ENCODE data around the gene KCNJ3.

Gene KCNJ3

DNA sequence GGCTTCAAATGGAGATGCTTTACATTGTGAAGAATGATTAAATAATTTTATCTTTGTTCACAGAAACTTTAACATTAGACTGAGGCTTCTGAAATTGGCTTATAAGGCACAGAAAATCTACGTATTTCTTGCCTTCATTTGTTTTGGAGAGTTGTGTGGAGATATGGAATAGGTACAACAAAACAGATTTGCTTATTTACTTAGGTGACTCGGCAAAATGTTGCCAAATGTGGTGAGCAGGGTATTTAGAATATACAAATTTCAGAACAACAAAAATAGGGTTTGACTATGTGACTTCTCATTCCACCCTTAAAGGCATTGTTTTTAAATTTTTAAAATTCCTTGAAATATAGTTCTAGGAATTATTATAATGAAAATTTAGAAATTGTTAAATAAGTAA, 134.2 kb downstream of the KCNJ3 start:
- H3K4me3 ChIP-seq (ENCODE audit: low read depth, low read length) = no peak overlapping the region
- DNase-seq (ENCODE audit: low read depth) = no peak
- in situ Hi-C loops (cut with HindIII; ENCODE audit: low sequenced_read_pairs) = no loop called here
- TF ChIP-seq, protein P1, sequence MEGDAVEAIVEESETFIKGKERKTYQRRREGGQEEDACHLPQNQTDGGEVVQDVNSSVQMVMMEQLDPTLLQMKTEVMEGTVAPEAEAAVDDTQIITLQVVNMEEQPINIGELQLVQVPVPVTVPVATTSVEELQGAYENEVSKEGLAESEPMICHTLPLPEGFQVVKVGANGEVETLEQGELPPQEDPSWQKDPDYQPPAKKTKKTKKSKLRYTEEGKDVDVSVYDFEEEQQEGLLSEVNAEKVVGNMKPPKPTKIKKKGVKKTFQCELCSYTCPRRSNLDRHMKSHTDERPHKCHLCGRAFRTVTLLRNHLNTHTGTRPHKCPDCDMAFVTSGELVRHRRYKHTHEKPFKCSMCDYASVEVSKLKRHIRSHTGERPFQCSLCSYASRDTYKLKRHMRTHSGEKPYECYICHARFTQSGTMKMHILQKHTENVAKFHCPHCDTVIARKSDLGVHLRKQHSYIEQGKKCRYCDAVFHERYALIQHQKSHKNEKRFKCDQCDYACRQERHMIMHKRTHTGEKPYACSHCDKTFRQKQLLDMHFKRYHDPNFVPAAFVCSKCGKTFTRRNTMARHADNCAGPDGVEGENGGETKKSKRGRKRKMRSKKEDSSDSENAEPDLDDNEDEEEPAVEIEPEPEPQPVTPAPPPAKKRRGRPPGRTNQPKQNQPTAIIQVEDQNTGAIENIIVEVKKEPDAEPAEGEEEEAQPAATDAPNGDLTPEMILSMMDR (IDR thresholded peaks at IDR 0.05; ENCODE audit: low read depth, low read length, missing control alignments) = no peak

DNA sequence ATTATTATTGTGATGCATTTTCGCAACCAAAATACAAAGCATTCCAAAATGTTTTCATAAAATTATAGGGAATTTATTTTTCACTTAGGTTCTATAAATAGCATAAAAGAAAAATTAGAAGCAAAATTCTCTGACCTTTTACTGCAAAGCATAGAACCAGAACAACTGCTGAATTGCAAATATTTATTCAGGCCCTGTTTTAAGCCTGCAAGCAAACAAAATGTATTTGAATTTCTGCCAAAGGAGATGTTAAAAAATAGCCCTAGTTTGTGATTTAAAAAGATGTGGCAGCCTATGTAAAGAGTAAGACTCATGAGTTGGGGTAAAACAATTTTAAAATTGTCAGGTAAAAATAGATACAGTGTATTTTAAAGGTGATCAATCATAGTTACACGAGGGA, 138.1 kb downstream of the KCNJ3 start:
- no peak for DNase-seq (ENCODE audit: low read depth)
- H3K4me3 ChIP-seq (ENCODE audit: low read depth, low read length) = no peak overlapping the region
- in situ Hi-C loops (cut with HindIII; ENCODE audit: low sequenced_read_pairs) = no loop called here
- TF ChIP-seq, protein P1 (IDR thresholded peaks at IDR 0.05; ENCODE audit: low read depth, low read length, missing control alignments) = no peak

DNA sequence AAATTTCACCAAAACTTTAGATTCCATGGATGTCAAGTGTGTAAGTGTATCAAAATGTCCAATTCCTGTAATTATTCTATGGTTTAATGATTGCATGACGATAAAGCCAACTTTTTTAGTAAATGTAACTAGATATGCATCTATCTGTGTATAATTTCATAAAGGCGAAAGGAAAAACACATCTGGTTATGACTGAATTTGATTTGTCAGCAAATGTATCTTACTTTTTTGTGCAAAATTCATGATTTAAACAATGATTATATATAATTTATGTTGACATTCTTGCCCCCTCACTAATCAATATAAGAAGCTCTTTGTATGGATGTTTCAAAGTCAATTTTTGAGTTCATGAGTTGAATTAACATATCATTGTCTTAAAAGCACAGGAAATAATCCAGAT, 138.5 kb downstream of the KCNJ3 start:
- TF ChIP-seq, protein P1 (IDR thresholded peaks at IDR 0.05; ENCODE audit: low read depth, low read length, missing control alignments) = no peak
- in situ Hi-C loops (cut with HindIII; ENCODE audit: low sequenced_read_pairs) = no loop called here
- DNase-seq (ENCODE audit: low read depth) = no peak
- no peak overlapping the region for H3K4me3 ChIP-seq (ENCODE audit: low read depth, low read length)

DNA sequence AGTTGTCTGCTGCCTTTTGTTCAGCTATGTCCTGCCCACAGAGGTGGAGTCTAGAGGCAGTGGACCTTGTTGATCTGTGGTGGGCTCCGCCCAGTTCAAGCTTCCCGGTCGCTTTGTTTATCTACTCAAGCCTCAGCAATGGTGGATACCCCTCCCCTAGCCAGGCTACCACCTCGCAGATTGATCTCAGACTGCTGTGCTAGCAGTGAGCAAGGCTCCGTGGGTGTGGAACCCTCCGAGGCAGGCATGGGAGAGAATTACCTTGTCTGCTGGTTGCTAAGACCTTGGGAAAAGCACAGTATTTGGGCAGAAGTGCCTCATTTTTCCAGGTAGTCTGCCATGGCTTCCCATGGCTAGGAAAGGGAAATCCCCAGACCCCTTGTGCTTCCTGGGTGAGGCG, 146.0 kb downstream of the KCNJ3 start:
- in situ Hi-C loops (cut with HindIII; ENCODE audit: low sequenced_read_pairs) = no loop called here

DNA sequence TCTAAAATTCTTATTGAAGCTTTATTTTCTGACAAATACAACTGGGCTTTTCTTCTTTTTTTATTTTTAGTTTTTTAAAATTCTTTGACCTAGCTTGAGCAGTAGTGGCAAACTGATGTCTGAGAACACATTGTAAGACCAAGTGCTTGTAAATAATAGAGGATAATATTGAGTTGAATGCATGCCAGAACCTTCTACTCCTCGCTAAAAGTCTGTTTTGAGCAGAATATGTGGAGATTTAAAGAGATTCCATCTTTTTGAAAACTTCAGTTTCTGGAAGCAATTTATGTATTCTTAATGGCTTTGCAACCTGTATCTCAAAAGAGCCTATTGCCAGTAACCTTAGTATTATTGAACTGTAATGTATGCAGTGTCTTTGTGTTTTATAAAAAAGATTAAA, 148.3 kb downstream of the KCNJ3 start:
- no peak for DNase-seq (ENCODE audit: low read depth)
- H3K4me3 ChIP-seq (ENCODE audit: low read depth, low read length) = no peak overlapping the region
- in situ Hi-C loops (cut with HindIII; ENCODE audit: low sequenced_read_pairs) = no loop called here
- TF ChIP-seq, protein P1 (IDR thresholded peaks at IDR 0.05; ENCODE audit: low read depth, low read length, missing control alignments) = no peak

More for the DNA sequence above, 146.0 kb downstream of the KCNJ3 start:
- no peak for DNase-seq (ENCODE audit: low read depth)
- TF ChIP-seq, protein P1 (IDR thresholded peaks at IDR 0.05; ENCODE audit: low read depth, low read length, missing control alignments) = no peak
- no peak overlapping the region for H3K4me3 ChIP-seq (ENCODE audit: low read depth, low read length)

DNA sequence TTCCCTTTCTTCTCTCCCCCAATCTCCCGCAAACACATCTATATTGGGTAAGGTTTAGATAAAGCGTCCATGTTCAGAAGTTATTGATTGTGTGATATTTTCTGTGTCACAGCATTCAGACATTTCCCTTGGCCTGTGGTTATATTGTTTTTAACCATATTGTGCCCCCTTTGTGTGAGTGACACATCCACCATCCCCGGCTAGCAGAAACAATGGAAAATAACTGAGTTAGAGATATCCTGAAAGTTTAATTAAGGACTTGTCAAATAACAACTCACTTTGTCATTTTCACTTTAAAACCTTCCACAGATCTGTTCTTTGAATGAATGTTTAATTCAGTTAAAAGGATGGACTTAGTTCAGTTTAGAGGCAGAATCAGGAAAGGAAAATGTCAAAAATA, 151.0 kb downstream of the KCNJ3 start:
- H3K4me3 ChIP-seq (ENCODE audit: low read depth, low read length) = no peak overlapping the region
- in situ Hi-C loops (cut with HindIII; ENCODE audit: low sequenced_read_pairs) = no loop called here
- no peak for DNase-seq (ENCODE audit: low read depth)
- TF ChIP-seq, protein P1 (IDR thresholded peaks at IDR 0.05; ENCODE audit: low read depth, low read length, missing control alignments) = no peak

DNA sequence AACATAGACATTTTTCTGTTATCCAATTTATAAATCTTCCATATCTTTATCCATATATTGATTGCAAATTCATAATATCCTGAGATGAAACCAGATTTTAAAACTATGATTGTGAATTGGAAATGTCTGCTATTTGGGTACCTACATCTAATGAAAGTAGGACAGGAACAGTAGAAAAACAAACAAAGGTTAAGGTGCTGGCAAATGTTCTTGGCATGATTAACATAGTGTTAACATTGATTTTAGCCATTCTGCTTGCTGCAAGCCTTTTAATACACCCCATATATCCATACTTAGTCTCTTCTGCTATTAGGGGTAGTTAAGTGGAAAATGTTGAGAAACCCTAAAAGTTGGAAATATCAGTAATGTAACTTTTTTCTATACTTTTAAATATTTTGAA, 152.0 kb downstream of the KCNJ3 start:
- TF ChIP-seq, protein P1 (IDR thresholded peaks at IDR 0.05; ENCODE audit: low read depth, low read length, missing control alignments) = no peak
- in situ Hi-C loops (cut with HindIII; ENCODE audit: low sequenced_read_pairs) = no loop called here

More for the DNA sequence above, 152.0 kb downstream of the KCNJ3 start:
- no peak overlapping the region for H3K4me3 ChIP-seq (ENCODE audit: low read depth, low read length)
- DNase-seq (ENCODE audit: low read depth) = no peak
